ENCODE data around the gene CEP112.

Gene CEP112

DNA sequence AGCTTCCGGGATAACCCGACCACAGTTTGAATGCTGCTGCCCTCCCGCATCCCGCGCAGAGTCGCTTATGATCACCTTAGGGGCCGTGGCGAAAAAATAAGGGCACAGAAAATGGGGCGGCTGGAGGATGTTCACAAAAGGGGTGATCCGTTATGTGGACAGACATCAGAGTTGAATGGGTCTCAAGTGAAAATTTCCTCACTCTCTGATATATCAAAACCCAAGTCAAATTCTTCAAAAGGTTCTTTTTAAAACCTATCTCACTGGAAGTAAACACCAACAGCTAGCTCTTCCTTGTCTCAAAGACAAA, 400 bp upstream of the CEP112 start:
- peak overlapping the region; percentile 77 for H3K4me3 ChIP-seq (replicated peaks; ENCODE audit: low read depth, low read length)
- no peak for TF ChIP-seq CTCF (IDR thresholded peaks at IDR 0.05; ENCODE audit: low read depth, low read length, missing control alignments)
- DNase-seq (ENCODE audit: extremely low read depth, low read depth), result no peak

GRCh38 chr17:66190738-66191592, 968 bp downstream of the CEP112 start:
- peak overlapping the region; percentile 77 for H3K4me3 ChIP-seq (replicated peaks; ENCODE audit: low read depth, low read length)
- TF ChIP-seq CTCF (IDR thresholded peaks at IDR 0.05; ENCODE audit: low read depth, low read length, missing control alignments), result no peak
- DNase-seq (ENCODE audit: extremely low read depth, low read depth), result no peak

DNA sequence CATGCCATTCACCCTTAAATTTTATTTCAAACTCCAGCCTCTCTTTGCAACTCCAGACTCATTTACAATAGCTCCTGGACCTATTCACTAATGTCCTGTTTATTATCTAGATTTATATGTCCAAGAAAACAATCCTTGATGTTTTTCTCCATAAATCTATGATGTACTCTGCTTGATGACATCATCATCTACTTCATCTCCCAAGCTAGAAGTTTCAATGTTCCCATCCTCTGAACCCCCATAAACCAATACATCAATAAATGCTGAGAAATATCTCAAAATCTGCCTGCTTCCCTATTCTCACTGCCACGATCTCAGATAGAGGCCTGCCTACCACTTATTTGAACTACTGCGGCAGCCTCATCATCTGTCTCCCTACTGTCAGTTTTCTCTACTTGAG, 4.2 kb downstream of the CEP112 start:
- H3K4me3 ChIP-seq (replicated peaks; ENCODE audit: low read depth, low read length), result no peak overlapping the region
- TF ChIP-seq CTCF (IDR thresholded peaks at IDR 0.05; ENCODE audit: low read depth, low read length, missing control alignments), result no peak
- DNase-seq (ENCODE audit: extremely low read depth, low read depth), result no peak

- no peak for TF ChIP-seq CTCF (IDR thresholded peaks at IDR 0.05; ENCODE audit: low read depth, low read length, missing control alignments)
- no peak overlapping the region for H3K4me3 ChIP-seq (replicated peaks; ENCODE audit: low read depth, low read length)
- no peak for DNase-seq (ENCODE audit: extremely low read depth, low read depth)
These were observed 6.1 kb downstream of the CEP112 start for GRCh38 chr17:66185862-66186261.

GRCh38 chr17:66184392-66184791, 7.5 kb downstream of the CEP112 start:
- H3K4me3 ChIP-seq (replicated peaks; ENCODE audit: low read depth, low read length), result no peak overlapping the region
- no peak for TF ChIP-seq CTCF (IDR thresholded peaks at IDR 0.05; ENCODE audit: low read depth, low read length, missing control alignments)
- DNase-seq (ENCODE audit: extremely low read depth, low read depth), result no peak

GRCh38 chr17:66183529-66183928, 8.4 kb downstream of the CEP112 start:
- DNase-seq (ENCODE audit: extremely low read depth, low read depth), result no peak
- H3K4me3 ChIP-seq (replicated peaks; ENCODE audit: low read depth, low read length), result no peak overlapping the region
- no peak for TF ChIP-seq CTCF (IDR thresholded peaks at IDR 0.05; ENCODE audit: low read depth, low read length, missing control alignments)

DNA sequence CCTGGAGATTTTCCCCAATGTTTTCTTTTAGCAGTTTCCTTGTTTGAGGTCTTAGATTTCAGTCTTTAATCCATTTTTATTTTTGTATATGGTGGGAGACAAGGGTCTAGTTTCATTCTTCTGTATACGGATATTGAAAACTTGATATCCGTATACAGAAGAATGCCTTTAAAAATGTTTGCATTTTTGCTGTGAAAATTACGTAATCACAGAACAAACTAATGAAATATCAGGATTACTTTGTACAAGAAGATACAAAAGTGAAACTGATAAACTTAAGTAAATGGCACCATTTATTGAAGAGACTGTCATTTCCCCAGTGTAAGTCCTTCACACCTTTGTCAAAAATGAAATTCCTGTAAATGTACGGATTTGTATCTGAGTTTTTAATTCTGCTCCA, 13.3 kb downstream of the CEP112 start:
- DNase-seq (ENCODE audit: extremely low read depth, low read depth), result no peak
- H3K4me3 ChIP-seq (replicated peaks; ENCODE audit: low read depth, low read length), result no peak overlapping the region
- TF ChIP-seq CTCF (IDR thresholded peaks at IDR 0.05; ENCODE audit: low read depth, low read length, missing control alignments), result no peak
